Spleen (tissue), 11 donors: ENCODE measurements around the gene NDE1. TPM values are rescaled to one million over a fixed set of nuclear protein-coding genes. Genes with fewer than 3 reads are reported as not detected.

Source experiments
- DNase-seq: peaks from one replicate; pipeline ENCODE4 v3.0.0-alpha.2; 2020
- H3K27ac ChIP-seq, 8 donors: fragments of 200-600 bp; sonication (generic) in 7 of 8; 1 replicate in 4 of 8; 2 replicates in 4 of 8; pipeline versions ENCODE4 v1.5.0 to v1.8.0; 2016 to 2021; ENCODE audit warnings: inconsistent platforms in 4 of 8, mild to moderate bottlenecking in 4 of 8, moderate library complexity in 1 of 8
- H3K27me3 ChIP-seq, 7 donors: fragments of 200-600 bp; sonication (generic) in 6 of 7; replicated peaks in 1 of 7; 1 replicate in 4 of 7; 2 replicates in 3 of 7; pipeline versions ENCODE4 v1.5.0 to v1.8.0; 2016 to 2021; ENCODE audit warnings: inconsistent platforms in 3 of 7, mild to moderate bottlenecking in 1 of 7
- H3K36me3 ChIP-seq, 6 donors: fragments of 200-600 bp; sonication (generic) in 5 of 6; 1 replicate in 4 of 6; 2 replicates in 2 of 6; pipeline versions ENCODE4 v1.5.0 to v1.8.0; 2016 to 2021; ENCODE audit warnings: inconsistent platforms in 2 of 6
- H3K4me1 ChIP-seq, 6 donors: fragments of 200-600 bp; sonication (generic) in 5 of 6; 1 replicate in 3 of 6; 2 replicates in 3 of 6; pipeline versions ENCODE4 v1.5.0 to v1.8.0; 2016 to 2021; ENCODE audit warnings: inconsistent platforms in 3 of 6
- H3K4me3 ChIP-seq, 8 donors: fragments of 200-600 bp; sonication (generic) in 7 of 8; 1 replicate in 4 of 8; 2 replicates in 4 of 8; pipeline versions ENCODE4 v1.5.0 to v1.8.0; 2016 to 2021; ENCODE audit warnings: inconsistent platforms in 4 of 8, mild to moderate bottlenecking in 4 of 8, moderate library complexity in 2 of 8
- H3K9me3 ChIP-seq, 8 donors: fragments of 200-600 bp; sonication (generic) in 7 of 8; 1 replicate in 4 of 8; 2 replicates in 4 of 8; pipeline versions ENCODE4 v1.5.0 to v1.8.0; 2016 to 2021; ENCODE audit warnings: inconsistent platforms in 4 of 8
- CTCF ChIP-seq, 11 experiments: fragments of 200-600 bp in 7 of 11; fragments of 450-650 bp in 4 of 11; sonication (generic) in 4 of 11; IDR thresholded peaks in 8 of 11; conservative IDR thresholded peaks in 3 of 11; 1 replicate in 7 of 11; 2 replicates in 4 of 11; pipeline versions ENCODE4 v1.4.0 to v1.8.0; 2016 to 2021; ENCODE audit warnings: antibody characterized with exemption in 11 of 11, inconsistent platforms in 4 of 11, mild to moderate bottlenecking in 1 of 11
- POLR2A ChIP-seq, 3 donors: fragments of 450-650 bp; IDR thresholded peaks; one replicate each; pipeline ENCODE4 v1.5.1; 2017; ENCODE audit warnings: antibody characterized with exemption in 3 of 3, mild to moderate bottlenecking in 1 of 3
- POLR2AphosphoS5 ChIP-seq, 3 donors: sonication (generic); formaldehyde crosslinking; IDR thresholded peaks; one replicate each; pipeline ENCODE4 v1.5.1; 2017; ENCODE audit warnings: antibody characterized with exemption in 3 of 3
- WGBS, 5 donors: extraction: QIAGEN DNeasy Blood & Tissue Kit in 3 of 5; methylation state at CpG; one replicate each; pipeline versions ENCODE4 v1.1.5 to v1.1.7; 2013 to 2018; 5-methylcytosine and 5-hydroxymethylcytosine counted together
- intact Hi-C: fragments of 100-400 bp; cut with DNase I; formaldehyde crosslinking; loops from one replicate; pipeline ENCODE4 v1.15.0; 2023; ENCODE audit warnings: low total_unique reads
- polyA plus RNA-seq, 3 donors: library from polyadenylated mRNA; stranded (reverse); fragments of 200-250 nt; gene quantifications; one replicate each; pipeline ENCODE4 v1.2.1, GENCODE V29; 2013
- total RNA-seq, 7 donors: library from RNA; depleted of rRNA in 3 of 7; stranded (reverse); fragments of >200 nt in 3 of 7; fragmentation: NEBNext Ultra II Directional in 4 of 7; extraction: Animal tissue kit (Norgen Biotek cat#: 25700) in 4 of 7; gene quantifications; one replicate each; pipeline versions ENCODE4 v1.1.0 to v1.2.1, GENCODE V29; 2016 to 2021
- donor health status: healthy with polysubstance abuse.
- donor health status: DM: no; HTN: no; CAD: no; lungs with moderate emphysema.
- donor health status: DM: no; HTN: no; CAD: no.
- donor health status: Bipolar disorder and iron deficiency.
- donor health status: healthy.
- donor health status: DM: no; HTN: no; CAD: no.
- donor health status: DM: yes; HTN: yes; CAD: no.

The NDE1 gene
- total and polyA plus RNA-seq, 10 donors = 8.7 to 69.6 (median 57.5) TPM

- TF ChIP-seq CTCF (IDR thresholded peaks at IDR 0.05 in 8 of 11, conservative IDR thresholded peaks at IDR 0.05 in 3 of 11) = no peak
- no peak for TF ChIP-seq POLR2AphosphoS5 (IDR thresholded peaks at IDR 0.05)
- no peak for TF ChIP-seq POLR2A (IDR thresholded peaks at IDR 0.05)
- H3K9me3 ChIP-seq = no peaks in the 10 kb centered on the region
- DNase-seq = no peak
- H3K4me3 ChIP-seq = no peak overlapping the region
- no peak overlapping the region for H3K27ac ChIP-seq
- intact Hi-C loops = no loop called here
- H3K27me3 ChIP-seq = no peaks in the 10 kb centered on the region
- peaks cover 0 to 100% (median 36%) of the 10 kb centered on the region in 6 donors for H3K36me3 ChIP-seq
- 91 to 95% (median 92%) methylated on average over 7 of the region's 7 CpGs for WGBS, 5 donors
- H3K4me1 ChIP-seq = peaks cover 0 to 11% (median 6%) of the 10 kb centered on the region in 6 donors
Observed at GRCh38 chr16:15708997-15709396, 59.0 kb downstream of the NDE1 start.

GRCh38 chr16:15714393-15715172 is 64.5 kb downstream of the NDE1 start:
- WGBS, 5 donors = 85 to 95% (median 91%) methylated on average over 28 to 29 of the region's 29 CpGs
- H3K36me3 ChIP-seq = peaks cover 0 to 100% (median 68%) of the 10 kb centered on the region in 6 donors
- H3K27me3 ChIP-seq = no peaks in the 10 kb centered on the region
- TF ChIP-seq POLR2AphosphoS5 (IDR thresholded peaks at IDR 0.05) (peak in 2 of 3 donors; percentile 24 to 52), POLR2A (IDR thresholded peaks at IDR 0.05) (no peak)
- H3K27ac ChIP-seq = no peak overlapping the region
- intact Hi-C loops = no loop called here
- no peak overlapping the region for H3K4me3 ChIP-seq
- DNase-seq = no peak
- H3K4me1 ChIP-seq = no peaks in the 10 kb centered on the region
- H3K9me3 ChIP-seq = no peaks in the 10 kb centered on the region

GRCh38 chr16:15715221-15715620 is 65.2 kb downstream of the NDE1 start:
- no peaks in the 10 kb centered on the region for H3K4me1 ChIP-seq
- intact Hi-C loops = no loop called here
- no peak for DNase-seq
- H3K27ac ChIP-seq = no peak overlapping the region
- peaks cover 0 to 100% (median 69%) of the 10 kb centered on the region in 6 donors for H3K36me3 ChIP-seq
- 94 to 98% (median 95%) methylated on average over 5 of the region's 5 CpGs for WGBS, 5 donors
- H3K4me3 ChIP-seq = no peak overlapping the region
- no peak for TF ChIP-seq POLR2AphosphoS5 (IDR thresholded peaks at IDR 0.05)
- H3K9me3 ChIP-seq = no peaks in the 10 kb centered on the region
- H3K27me3 ChIP-seq = no peaks in the 10 kb centered on the region

DNA sequence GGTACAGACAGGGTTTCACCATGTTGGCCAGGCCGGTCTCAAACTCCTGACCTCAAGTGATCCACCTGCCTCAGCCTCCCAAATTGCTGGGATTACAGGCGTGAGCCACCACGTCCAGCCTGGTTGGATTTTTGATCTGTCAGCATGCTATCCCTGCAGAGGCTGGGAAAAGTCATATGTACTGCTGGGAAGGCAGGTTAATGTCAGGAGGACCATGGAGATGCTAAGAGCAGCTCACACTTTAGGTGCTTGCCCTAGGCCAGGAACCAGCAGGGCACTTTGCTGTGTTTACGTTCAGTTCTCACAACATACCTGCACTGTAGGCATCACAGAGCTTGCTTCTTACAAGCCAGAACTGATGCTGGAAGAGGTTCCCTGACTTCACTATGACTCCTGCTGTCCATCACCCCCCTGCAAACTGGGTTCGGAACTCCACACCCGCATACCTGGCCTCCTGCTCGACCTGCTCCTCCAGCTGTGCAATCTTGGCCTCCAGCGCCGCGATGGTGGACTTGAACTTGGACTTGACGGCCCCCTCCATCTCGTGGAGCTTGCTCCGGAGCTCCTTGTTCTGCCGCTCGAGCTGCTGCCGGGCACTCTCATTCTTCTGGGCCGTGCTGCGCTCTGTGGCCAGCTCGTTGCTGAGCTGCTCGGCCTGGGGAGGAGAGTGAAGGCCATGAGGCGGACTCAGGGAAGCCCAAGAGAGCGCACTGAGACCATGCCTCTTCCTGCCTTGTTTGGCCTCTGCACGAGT is 66.8 kb downstream of the NDE1 start:
- Histone ChIP-seq H3K4me3 (no peak overlapping the region), H3K27me3 (no peaks in the 10 kb centered on the region), H3K27ac (no peak overlapping the region), H3K9me3 (no peaks in the 10 kb centered on the region), H3K4me1 (no peaks in the 10 kb centered on the region), H3K36me3 (peaks cover 0 to 100% (median 75%) of the 10 kb centered on the region in 6 donors)
- no peak for DNase-seq
- WGBS, 5 donors = 93 to 96% (median 95%) methylated on average over 19 to 23 of the region's 23 CpGs
- intact Hi-C loops = no loop called here
- TF ChIP-seq POLR2A (IDR thresholded peaks at IDR 0.05) = no peak
- TF ChIP-seq POLR2AphosphoS5 (IDR thresholded peaks at IDR 0.05) = peak in 1 of 3 donors; percentile 56

DNA sequence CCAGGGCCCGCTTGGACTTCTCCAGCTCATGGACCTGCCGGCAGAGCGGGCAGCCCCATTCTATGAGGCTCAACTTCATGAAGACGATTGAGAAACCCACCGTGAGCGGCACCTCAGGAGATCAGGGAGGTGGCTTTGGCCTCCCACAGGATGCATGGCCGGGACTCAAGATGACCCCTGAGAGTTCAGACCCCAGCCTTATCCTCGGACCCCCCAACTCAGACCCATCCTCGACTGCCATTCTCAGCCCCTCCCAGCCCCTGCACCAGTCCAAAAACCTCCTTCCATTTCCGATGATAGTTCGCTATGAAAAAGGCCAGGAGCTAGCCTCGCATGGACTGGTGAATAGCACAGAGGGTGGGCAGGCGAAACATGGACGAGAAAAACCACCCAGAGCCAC is 71.0 kb downstream of the NDE1 start:
- DNase-seq = no peak
- peaks cover 0 to 100% (median 91%) of the 10 kb centered on the region in 6 donors for H3K36me3 ChIP-seq

More for the DNA sequence above, 71.0 kb downstream of the NDE1 start:
- no peak overlapping the region for H3K4me3 ChIP-seq
- intact Hi-C loops = no loop called here
- no peaks in the 10 kb centered on the region for H3K9me3 ChIP-seq
- TF ChIP-seq CTCF (IDR thresholded peaks at IDR 0.05 in 8 of 11, conservative IDR thresholded peaks at IDR 0.05 in 3 of 11) (no peak), POLR2AphosphoS5 (IDR thresholded peaks at IDR 0.05) (peak in 1 of 3 donors; percentile 18)
- no peaks in the 10 kb centered on the region for H3K27me3 ChIP-seq
- no peaks in the 10 kb centered on the region for H3K4me1 ChIP-seq
- no peak overlapping the region for H3K27ac ChIP-seq
- 94 to 97% (median 95%) methylated on average over 14 of the region's 14 CpGs for WGBS, 5 donors
